ENCODE measurements around the gene CIITA. TPM values are rescaled to one million over a fixed set of nuclear protein-coding genes. Genes with fewer than 3 reads are reported as not detected.

Gene CIITA
- total RNA-seq, 2 donors from 2014 or later = 3.2 to 3.4 TPM

GRCh38 chr16:10878644-10879501 lies 1.9 kb downstream of the CIITA start:
- Histone ChIP-seq H3K9me3 (no peaks in the 10 kb centered on the region), H3K27ac (peak overlapping the region; percentile 30 to 59), H3K4me1 (peaks cover 0 to 19% of the 10 kb centered on the region in 2 donors), H3K4me3 (peak overlapping the region; percentile 39 to 59), H3K36me3 (no peaks in the 10 kb centered on the region), H3K27me3 (no peaks in the 10 kb centered on the region)
- DNase-seq (ENCODE audit: low spot score) = no peak
- no peak for TF ChIP-seq CTCF (IDR thresholded peaks at IDR 0.05)

GRCh38 chr16:10879681-10880589 lies 2.9 kb downstream of the CIITA start:
- no peaks in the 10 kb centered on the region for H3K9me3 ChIP-seq
- TF ChIP-seq CTCF (IDR thresholded peaks at IDR 0.05) = no peak
- peak overlapping the region; percentile 30 to 59 for H3K27ac ChIP-seq
- no peak for DNase-seq (ENCODE audit: low spot score)
- peak overlapping the region; percentile 39 to 59 for H3K4me3 ChIP-seq
- no peaks in the 10 kb centered on the region for H3K36me3 ChIP-seq
- H3K27me3 ChIP-seq = no peaks in the 10 kb centered on the region
- H3K4me1 ChIP-seq = peaks cover 0 to 19% of the 10 kb centered on the region in 2 donors

GRCh38 chr16:10880594-10881452 lies 3.8 kb downstream of the CIITA start:
- no peaks in the 10 kb centered on the region for H3K27me3 ChIP-seq
- H3K36me3 ChIP-seq = no peaks in the 10 kb centered on the region
- no peaks in the 10 kb centered on the region for H3K9me3 ChIP-seq
- H3K4me1 ChIP-seq = peaks cover 0 to 19% of the 10 kb centered on the region in 2 donors
- no peak for DNase-seq (ENCODE audit: low spot score)
- H3K27ac ChIP-seq = no peak overlapping the region
- TF ChIP-seq CTCF (IDR thresholded peaks at IDR 0.05) = no peak
- H3K4me3 ChIP-seq = peak overlapping the region in 1 of 2 donors; percentile 59

- Histone ChIP-seq H3K36me3 (no peaks in the 10 kb centered on the region), H3K4me1 (peaks cover 0 to 19% of the 10 kb centered on the region in 2 donors), H3K27me3 (no peaks in the 10 kb centered on the region), H3K4me3 (no peak overlapping the region), H3K27ac (no peak overlapping the region), H3K9me3 (no peaks in the 10 kb centered on the region)
- no peak for DNase-seq (ENCODE audit: low spot score)
- no peak for TF ChIP-seq CTCF (IDR thresholded peaks at IDR 0.05)
Observed at GRCh38 chr16:10881479-10882030, 4.6 kb downstream of the CIITA start.

GRCh38 chr16:10883004-10883403 lies 6.0 kb downstream of the CIITA start:
- Histone ChIP-seq H3K36me3 (no peaks in the 10 kb centered on the region), H3K4me1 (peaks cover 0 to 19% of the 10 kb centered on the region in 2 donors), H3K9me3 (no peaks in the 10 kb centered on the region), H3K27me3 (no peaks in the 10 kb centered on the region), H3K27ac (no peak overlapping the region), H3K4me3 (no peak overlapping the region)
- TF ChIP-seq CTCF (IDR thresholded peaks at IDR 0.05) = no peak
- DNase-seq (ENCODE audit: low spot score) = no peak
